ENCODE measurements around the gene ADGRG6.

The ADGRG6 gene

GRCh38 chr6:142458836-142459235 is 157.0 kb downstream of the ADGRG6 start:
- no peak for TF ChIP-seq CTCF (conservative IDR thresholded peaks at IDR 0.05; ENCODE audit: control insufficient read depth, insufficient read depth, low read depth, low read length)
- H3K4me3 ChIP-seq (ENCODE audit: control insufficient read depth, low read depth, low read length): no peak overlapping the region
- no peak for DNase-seq (ENCODE audit: low read depth)

GRCh38 chr6:142459271-142459670 is 157.5 kb downstream of the ADGRG6 start:
- DNase-seq (ENCODE audit: low read depth): peak; percentile 26
- no peak for TF ChIP-seq CTCF (conservative IDR thresholded peaks at IDR 0.05; ENCODE audit: control insufficient read depth, insufficient read depth, low read depth, low read length)
- H3K4me3 ChIP-seq (ENCODE audit: control insufficient read depth, low read depth, low read length): no peak overlapping the region

GRCh38 chr6:142462260-142462659 is 160.5 kb downstream of the ADGRG6 start:
- TF ChIP-seq CTCF (conservative IDR thresholded peaks at IDR 0.05; ENCODE audit: control insufficient read depth, insufficient read depth, low read depth, low read length): peak; percentile 8
- H3K4me3 ChIP-seq (ENCODE audit: control insufficient read depth, low read depth, low read length): no peak overlapping the region
- DNase-seq (ENCODE audit: low read depth): no peak

- TF ChIP-seq CTCF (conservative IDR thresholded peaks at IDR 0.05; ENCODE audit: control insufficient read depth, insufficient read depth, low read depth, low read length): no peak
- no peak for DNase-seq (ENCODE audit: low read depth)
- H3K4me3 ChIP-seq (ENCODE audit: control insufficient read depth, low read depth, low read length): no peak overlapping the region
These were observed 162.2 kb downstream of the ADGRG6 start for GRCh38 chr6:142463988-142464387.

- TF ChIP-seq CTCF (conservative IDR thresholded peaks at IDR 0.05; ENCODE audit: control insufficient read depth, insufficient read depth, low read depth, low read length): no peak
These were observed 167.4 kb downstream of the ADGRG6 start for GRCh38 chr6:142469220-142469619.

GRCh38 chr6:142470421-142470820 is 168.6 kb downstream of the ADGRG6 start:
- TF ChIP-seq CTCF (conservative IDR thresholded peaks at IDR 0.05; ENCODE audit: control insufficient read depth, insufficient read depth, low read depth, low read length): no peak
- no peak for DNase-seq (ENCODE audit: low read depth)
- H3K4me3 ChIP-seq (ENCODE audit: control insufficient read depth, low read depth, low read length): no peak overlapping the region

More at GRCh38 chr6:142469220-142469619, 167.4 kb downstream of the ADGRG6 start:
- H3K4me3 ChIP-seq (ENCODE audit: control insufficient read depth, low read depth, low read length): no peak overlapping the region
- no peak for DNase-seq (ENCODE audit: low read depth)
